ENCODE data around the gene CMTR1. TPM values are rescaled to one million over a fixed set of nuclear protein-coding genes. Genes with fewer than 3 reads are reported as not detected.
A peak's percentile ranks its signal among the peaks of the same experiment; 100 is the strongest.
"Not testable (repeated sequence)": the region's sequence is repeated elsewhere in the genome, so short reads cannot be mapped to it uniquely, and the experiment has no call there.

CMTR1 gene, protein sequence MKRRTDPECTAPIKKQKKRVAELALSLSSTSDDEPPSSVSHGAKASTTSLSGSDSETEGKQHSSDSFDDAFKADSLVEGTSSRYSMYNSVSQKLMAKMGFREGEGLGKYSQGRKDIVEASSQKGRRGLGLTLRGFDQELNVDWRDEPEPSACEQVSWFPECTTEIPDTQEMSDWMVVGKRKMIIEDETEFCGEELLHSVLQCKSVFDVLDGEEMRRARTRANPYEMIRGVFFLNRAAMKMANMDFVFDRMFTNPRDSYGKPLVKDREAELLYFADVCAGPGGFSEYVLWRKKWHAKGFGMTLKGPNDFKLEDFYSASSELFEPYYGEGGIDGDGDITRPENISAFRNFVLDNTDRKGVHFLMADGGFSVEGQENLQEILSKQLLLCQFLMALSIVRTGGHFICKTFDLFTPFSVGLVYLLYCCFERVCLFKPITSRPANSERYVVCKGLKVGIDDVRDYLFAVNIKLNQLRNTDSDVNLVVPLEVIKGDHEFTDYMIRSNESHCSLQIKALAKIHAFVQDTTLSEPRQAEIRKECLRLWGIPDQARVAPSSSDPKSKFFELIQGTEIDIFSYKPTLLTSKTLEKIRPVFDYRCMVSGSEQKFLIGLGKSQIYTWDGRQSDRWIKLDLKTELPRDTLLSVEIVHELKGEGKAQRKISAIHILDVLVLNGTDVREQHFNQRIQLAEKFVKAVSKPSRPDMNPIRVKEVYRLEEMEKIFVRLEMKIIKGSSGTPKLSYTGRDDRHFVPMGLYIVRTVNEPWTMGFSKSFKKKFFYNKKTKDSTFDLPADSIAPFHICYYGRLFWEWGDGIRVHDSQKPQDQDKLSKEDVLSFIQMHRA
- 10 to 100 TPM; 37.8 to 51.8 TPM for total RNA-seq

GRCh38 chr6:37432916-37433656 lies at the start of gene CMTR1:
CMTR1 (plus strand) TSS chr6:37433221; CDS start chr6:37435630, 2,409 bp downstream.
- peak; percentile 93 for ATAC-seq (replicated peaks)
- no peaks in the 10 kb centered on the region for H3K9me3 Mint-ChIP-seq
- H3K4me1 Mint-ChIP-seq, result peaks cover 14% of the 10 kb centered on the region
- H3K27me3 Mint-ChIP-seq, result peaks cover under 1% of the 10 kb centered on the region
- H3K27ac Mint-ChIP-seq, result peak within 1 kb of the TSS; percentile 99
- H3K4me3 Mint-ChIP-seq, result peak within 1 kb of the TSS; percentile 97
- H3K36me3 Mint-ChIP-seq (ENCODE audit: low read depth), result peaks cover 37% of the 10 kb centered on the region

- Mint-ChIP-seq H3K4me3 (no peak overlapping the region), H3K9me3 (no peaks in the 10 kb centered on the region), H3K27ac (no peak overlapping the region), H3K4me1 (no peaks in the 10 kb centered on the region), H3K27me3 (no peaks in the 10 kb centered on the region), H3K36me3 (ENCODE audit: low read depth) (peaks cover 16% of the 10 kb centered on the region)
- ATAC-seq (replicated peaks), result no peak
Measured at GRCh38 chr6:37388578-37388977, 44.4 kb upstream of the CMTR1 start.

GRCh38 chr6:37389857-37390256 lies 43.2 kb upstream of the CMTR1 start:
- no peak for ATAC-seq (replicated peaks)
- Mint-ChIP-seq H3K27ac (no peak overlapping the region), H3K9me3 (no peaks in the 10 kb centered on the region), H3K4me1 (no peaks in the 10 kb centered on the region), H3K27me3 (no peaks in the 10 kb centered on the region), H3K4me3 (no peak overlapping the region), H3K36me3 (ENCODE audit: low read depth) (peaks cover 6% of the 10 kb centered on the region)

GRCh38 chr6:37391120-37391519 lies 41.9 kb upstream of the CMTR1 start:
- Mint-ChIP-seq H3K36me3 (ENCODE audit: low read depth) (peaks cover 6% of the 10 kb centered on the region), H3K4me1 (no peaks in the 10 kb centered on the region), H3K27ac (no peak overlapping the region), H3K27me3 (no peaks in the 10 kb centered on the region), H3K9me3 (no peaks in the 10 kb centered on the region), H3K4me3 (no peak overlapping the region)
- no peak for ATAC-seq (replicated peaks)

GRCh38 chr6:37392821-37393220 lies 40.2 kb upstream of the CMTR1 start:
- Mint-ChIP-seq H3K4me1 (no peaks in the 10 kb centered on the region), H3K9me3 (no peaks in the 10 kb centered on the region), H3K4me3 (no peak overlapping the region), H3K36me3 (ENCODE audit: low read depth) (peaks cover 6% of the 10 kb centered on the region), H3K27ac (no peak overlapping the region), H3K27me3 (no peaks in the 10 kb centered on the region)
- ATAC-seq (replicated peaks), result no peak

- H3K4me1 Mint-ChIP-seq, result no peaks in the 10 kb centered on the region
- no peaks in the 10 kb centered on the region for H3K27me3 Mint-ChIP-seq
- H3K9me3 Mint-ChIP-seq, result no peaks in the 10 kb centered on the region
- H3K36me3 Mint-ChIP-seq (ENCODE audit: low read depth), result peaks cover 6% of the 10 kb centered on the region
- no peak overlapping the region for H3K4me3 Mint-ChIP-seq
- no peak overlapping the region for H3K27ac Mint-ChIP-seq
- no peak for ATAC-seq (replicated peaks)
Measured at GRCh38 chr6:37393381-37393929, 39.6 kb upstream of the CMTR1 start.

DNA sequence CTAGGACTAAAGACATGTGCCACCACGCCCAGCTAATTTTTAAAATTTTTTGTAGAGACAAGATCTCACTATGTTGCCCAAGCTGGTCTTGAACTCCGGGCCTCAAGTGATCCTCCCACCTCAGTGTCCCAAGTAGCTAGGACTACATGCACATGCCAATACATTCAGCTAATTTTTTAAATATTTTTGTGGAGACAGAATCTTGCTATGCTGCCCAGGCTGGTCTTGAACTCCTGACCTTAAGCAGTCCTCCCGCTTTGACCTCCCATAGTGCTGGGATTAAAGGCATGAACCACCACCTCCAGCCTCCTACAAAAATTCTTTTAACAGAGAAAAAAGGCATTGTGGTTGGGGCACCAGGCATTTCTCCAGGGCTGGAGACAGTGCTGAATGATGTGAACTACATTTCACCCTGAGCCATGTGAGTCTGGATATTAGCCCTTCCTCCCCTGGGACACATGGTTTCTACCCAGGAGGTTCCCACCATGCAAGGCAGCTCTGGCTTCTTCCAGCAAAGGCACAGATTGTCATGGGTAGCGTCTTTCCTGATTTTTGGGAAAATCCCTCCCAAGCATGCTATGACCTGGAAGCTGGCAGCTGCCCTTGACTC lies 36.3 kb upstream of the CMTR1 start:
- peaks cover 6% of the 10 kb centered on the region for H3K36me3 Mint-ChIP-seq (ENCODE audit: low read depth)
- no peaks in the 10 kb centered on the region for H3K9me3 Mint-ChIP-seq
- H3K27me3 Mint-ChIP-seq, result peaks cover 3% of the 10 kb centered on the region
- ATAC-seq (replicated peaks), result no peak
- H3K4me3 Mint-ChIP-seq, result no peak overlapping the region
- no peaks in the 10 kb centered on the region for H3K4me1 Mint-ChIP-seq
- no peak overlapping the region for H3K27ac Mint-ChIP-seq

GRCh38 chr6:37399131-37399530 lies 33.9 kb upstream of the CMTR1 start:
- Mint-ChIP-seq H3K27me3 (peaks cover 3% of the 10 kb centered on the region), H3K9me3 (no peaks in the 10 kb centered on the region), H3K4me3 (no peak overlapping the region), H3K36me3 (ENCODE audit: low read depth) (no peaks in the 10 kb centered on the region), H3K27ac (no peak overlapping the region), H3K4me1 (no peaks in the 10 kb centered on the region)
- no peak for ATAC-seq (replicated peaks)

- H3K27me3 Mint-ChIP-seq, result peaks cover 3% of the 10 kb centered on the region
- no peak overlapping the region for H3K4me3 Mint-ChIP-seq
- no peak for ATAC-seq (replicated peaks)
- no peaks in the 10 kb centered on the region for H3K9me3 Mint-ChIP-seq
- no peak overlapping the region for H3K27ac Mint-ChIP-seq
- H3K36me3 Mint-ChIP-seq (ENCODE audit: low read depth), result no peaks in the 10 kb centered on the region
- H3K4me1 Mint-ChIP-seq, result no peaks in the 10 kb centered on the region
Measured at GRCh38 chr6:37399795-37400490, 33.1 kb upstream of the CMTR1 start.

GRCh38 chr6:37401658-37402057 lies 31.4 kb upstream of the CMTR1 start:
- not testable (repeated sequence) for H3K27me3 Mint-ChIP-seq; H3K27ac Mint-ChIP-seq; H3K4me3 Mint-ChIP-seq; H3K36me3 Mint-ChIP-seq (ENCODE audit: low read depth); H3K4me1 Mint-ChIP-seq; ATAC-seq (replicated peaks); H3K9me3 Mint-ChIP-seq

DNA sequence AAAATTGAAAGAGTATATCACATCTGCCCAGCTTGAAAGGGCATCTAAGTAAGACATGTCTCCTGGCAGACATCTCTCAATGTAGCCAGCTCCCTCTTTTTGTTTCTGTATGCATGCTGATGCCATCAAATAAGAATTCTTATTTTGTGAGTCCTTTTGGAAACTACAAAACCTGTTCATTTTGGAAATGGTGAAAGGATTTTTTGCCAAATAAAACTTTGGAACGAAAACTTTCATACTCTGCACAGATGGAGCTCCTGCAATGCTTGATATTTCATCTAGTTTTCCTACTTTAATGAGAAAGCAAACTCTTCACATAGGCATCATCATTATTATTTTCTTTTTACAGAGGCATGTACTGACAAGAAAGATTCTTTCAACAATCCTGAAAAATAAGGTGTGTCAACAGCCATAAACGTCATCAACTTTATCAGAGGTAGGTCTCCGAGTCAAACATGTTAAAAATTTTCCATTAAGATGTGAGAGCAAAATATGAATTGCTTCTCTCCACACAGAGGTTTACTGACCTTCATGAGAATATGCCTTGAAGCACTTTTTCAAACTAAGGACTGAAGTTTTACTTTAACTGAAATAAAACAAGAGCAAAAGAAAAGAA lies 26.2 kb upstream of the CMTR1 start:
- no peak for ATAC-seq (replicated peaks)
- H3K27ac Mint-ChIP-seq, result no peak overlapping the region
- H3K4me1 Mint-ChIP-seq, result no peaks in the 10 kb centered on the region
- H3K27me3 Mint-ChIP-seq, result no peaks in the 10 kb centered on the region
- H3K9me3 Mint-ChIP-seq, result no peaks in the 10 kb centered on the region
- no peaks in the 10 kb centered on the region for H3K36me3 Mint-ChIP-seq (ENCODE audit: low read depth)
- no peak overlapping the region for H3K4me3 Mint-ChIP-seq

DNA sequence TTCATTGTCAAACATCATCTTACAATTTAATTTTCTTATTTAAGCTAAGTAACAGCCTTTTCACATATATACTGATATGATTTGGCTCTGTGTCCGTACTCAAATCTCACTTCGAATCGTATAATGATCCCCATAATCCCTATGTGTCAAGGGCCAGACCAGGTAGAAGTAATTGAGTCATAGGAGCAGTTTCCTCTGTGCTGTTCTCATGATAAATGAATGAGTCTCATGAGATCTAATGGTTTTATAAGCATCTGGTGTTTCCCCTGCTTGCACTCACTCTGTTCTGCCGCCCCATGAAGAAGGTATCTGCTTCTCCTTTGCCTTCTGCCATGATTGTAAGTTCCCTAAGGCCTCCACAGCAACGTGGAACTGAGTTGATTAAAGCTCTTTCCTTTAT lies 25.1 kb upstream of the CMTR1 start:
- Mint-ChIP-seq H3K4me3 (no peak overlapping the region), H3K27ac (no peak overlapping the region), H3K4me1 (no peaks in the 10 kb centered on the region), H3K36me3 (ENCODE audit: low read depth) (no peaks in the 10 kb centered on the region), H3K27me3 (no peaks in the 10 kb centered on the region), H3K9me3 (no peaks in the 10 kb centered on the region)
- ATAC-seq (replicated peaks), result no peak

DNA sequence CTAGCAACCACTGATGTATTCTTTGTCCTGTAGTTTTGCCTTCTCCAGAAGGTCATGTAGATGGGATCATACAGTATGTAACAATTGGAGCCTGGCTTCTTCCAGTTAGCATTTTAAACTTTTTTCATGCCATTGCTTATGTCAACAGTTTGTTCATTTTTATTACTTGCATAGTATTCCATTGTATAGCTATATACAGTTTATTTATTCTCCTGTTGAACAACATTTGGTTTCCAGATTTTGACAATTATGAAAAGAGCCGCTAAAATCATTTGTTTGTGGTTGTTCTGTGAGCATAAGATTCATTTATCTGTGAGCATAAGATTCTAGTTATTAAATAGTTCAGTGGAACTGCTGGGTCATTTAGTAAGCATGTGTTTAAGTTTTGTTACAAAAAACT lies 23.5 kb upstream of the CMTR1 start:
- Mint-ChIP-seq H3K9me3 (no peaks in the 10 kb centered on the region), H3K4me3 (no peak overlapping the region), H3K36me3 (ENCODE audit: low read depth) (no peaks in the 10 kb centered on the region), H3K27me3 (no peaks in the 10 kb centered on the region), H3K27ac (no peak overlapping the region), H3K4me1 (no peaks in the 10 kb centered on the region)
- no peak for ATAC-seq (replicated peaks)

Measured in activated T-helper 17 cell treated with anti-CD3 and anti-CD28 coated beads, Interleukin-2, amount 50 U/mL, for 72 hours (primary cell).